ENCODE data around the gene ANTXR1.
A peak's percentile ranks its signal among the peaks of the same experiment; 100 is the strongest.

Gene ANTXR1

GRCh38 chr2:68970566-68971265 lies 42.3 kb upstream of the ANTXR1 start:
- H2BK15ac ChIP-seq (ENCODE audit: low read depth, poor library complexity, severe bottlenecking), result no peak overlapping the region
- H3K23ac ChIP-seq (ENCODE audit: low read length in 2 of 2), result no peak overlapping the region
- no peak overlapping the region for H3K14ac ChIP-seq (ENCODE audit: low read length in 2 of 2)
- no peaks in the 10 kb centered on the region for H3K36me3 ChIP-seq (ENCODE audit: control insufficient read depth in 1 of 2, insufficient read depth in 2 of 2, low read depth in 1 of 2, low read length in 2 of 2)
- no peak overlapping the region for H3K4ac ChIP-seq (ENCODE audit: low read depth in 1 of 2, low read length in 2 of 2)
- peak overlapping the region; percentile 97 for H3K27ac ChIP-seq (ENCODE audit: low read length, poor library complexity, severe bottlenecking)
- WGBS, result 86% methylated on average over 5 of the region's 8 CpGs
- peaks cover 9% of the 10 kb centered on the region for H3K4me1 ChIP-seq (ENCODE audit: control insufficient read depth, insufficient read depth, low read depth, low read length)
- H2AFZ ChIP-seq (ENCODE audit: low read depth, low read length), result no peak overlapping the region
- H3K9ac ChIP-seq (ENCODE audit: low read length), result no peak overlapping the region
- peak overlapping the region in 1 of 2 experiments; percentile 49 for H2BK12ac ChIP-seq (ENCODE audit: low read length in 2 of 2)
- H2BK120ac ChIP-seq (ENCODE audit: low read depth, low read length), result no peak overlapping the region
- H3K27me3 ChIP-seq (ENCODE audit: control insufficient read depth in 1 of 2, insufficient read depth in 1 of 2, low read length in 2 of 2), result peaks cover 0 to 8% of the 10 kb centered on the region in 2 experiments
- H4K91ac ChIP-seq (ENCODE audit: low read length), result no peak overlapping the region
- peak overlapping the region; percentile 36 for H2BK5ac ChIP-seq (ENCODE audit: low read depth, low read length, poor library complexity, severe bottlenecking)
- no peak for DNase-seq
- H3K4me3 ChIP-seq (ENCODE audit: insufficient read depth in 1 of 2, low read depth in 1 of 2, low read length in 2 of 2), result no peak overlapping the region
- H4K8ac ChIP-seq (ENCODE audit: low read length), result no peak overlapping the region
- H3K9me3 ChIP-seq (ENCODE audit: control insufficient read depth, low read length), result no peaks in the 10 kb centered on the region
- H3K79me1 ChIP-seq (replicated peaks; ENCODE audit: low read length, poor library complexity, severe bottlenecking), result no peaks in the 10 kb centered on the region
- peak overlapping the region; percentile 5 to 45 for H3K18ac ChIP-seq (ENCODE audit: low read depth in 1 of 2, low read length in 2 of 2)
- peak overlapping the region; percentile 63 for H2AK5ac ChIP-seq (ENCODE audit: low read length, severe bottlenecking)
- H3K4me2 ChIP-seq (ENCODE audit: low read length, poor library complexity, severe bottlenecking), result no peak overlapping the region

- no peak overlapping the region for H3K4me3 ChIP-seq (ENCODE audit: insufficient read depth in 1 of 2, low read depth in 1 of 2, low read length in 2 of 2)
- H4K8ac ChIP-seq (ENCODE audit: low read length), result peak overlapping the region; percentile 38
- H3K9me3 ChIP-seq (ENCODE audit: control insufficient read depth, low read length), result no peaks in the 10 kb centered on the region
- no peak overlapping the region for H3K9ac ChIP-seq (ENCODE audit: low read length)
- peak overlapping the region; percentile 16 for H3K4me2 ChIP-seq (ENCODE audit: low read length, poor library complexity, severe bottlenecking)
- H3K79me1 ChIP-seq (replicated peaks; ENCODE audit: low read length, poor library complexity, severe bottlenecking), result no peaks in the 10 kb centered on the region
- no peaks in the 10 kb centered on the region for H3K36me3 ChIP-seq (ENCODE audit: control insufficient read depth in 1 of 2, insufficient read depth in 2 of 2, low read depth in 1 of 2, low read length in 2 of 2)
- H4K91ac ChIP-seq (ENCODE audit: low read length), result peak overlapping the region; percentile 71
- H3K14ac ChIP-seq (ENCODE audit: low read length in 2 of 2), result no peak overlapping the region
- peak overlapping the region in 1 of 2 experiments; percentile 71 for H3K18ac ChIP-seq (ENCODE audit: low read depth in 1 of 2, low read length in 2 of 2)
- H2BK12ac ChIP-seq (ENCODE audit: low read length in 2 of 2), result peak overlapping the region in 1 of 2 experiments; percentile 29
- H2BK120ac ChIP-seq (ENCODE audit: low read depth, low read length), result no peak overlapping the region
- DNase-seq, result peak; percentile 86
- no peak overlapping the region for H3K23ac ChIP-seq (ENCODE audit: low read length in 2 of 2)
- WGBS, result 9% methylated on average over 4 of the region's 5 CpGs
- H2AFZ ChIP-seq (ENCODE audit: low read depth, low read length), result no peak overlapping the region
- H3K27ac ChIP-seq (ENCODE audit: low read length, poor library complexity, severe bottlenecking), result peak overlapping the region; percentile 97
- no peak overlapping the region for H3K4ac ChIP-seq (ENCODE audit: low read depth in 1 of 2, low read length in 2 of 2)
- H2BK5ac ChIP-seq (ENCODE audit: low read depth, low read length, poor library complexity, severe bottlenecking), result peak overlapping the region; percentile 97
- H2BK15ac ChIP-seq (ENCODE audit: low read depth, poor library complexity, severe bottlenecking), result no peak overlapping the region
- H3K4me1 ChIP-seq (ENCODE audit: control insufficient read depth, insufficient read depth, low read depth, low read length), result peaks cover 11% of the 10 kb centered on the region
- peaks cover 0 to 8% of the 10 kb centered on the region in 2 experiments for H3K27me3 ChIP-seq (ENCODE audit: control insufficient read depth in 1 of 2, insufficient read depth in 1 of 2, low read length in 2 of 2)
- no peak overlapping the region for H2AK5ac ChIP-seq (ENCODE audit: low read length, severe bottlenecking)
Observed at GRCh38 chr2:68971591-68972231, 41.3 kb upstream of the ANTXR1 start.

GRCh38 chr2:68974251-68974650 lies 38.7 kb upstream of the ANTXR1 start, which contains the start of gene GKN1:
GKN1 (plus strand) TSS chr2:68974636; CDS start chr2:68974678, 42 bp downstream.
- no peak within 1 kb of the TSS for H2BK12ac ChIP-seq (ENCODE audit: low read length in 2 of 2)
- no peak within 1 kb of the TSS for H3K18ac ChIP-seq (ENCODE audit: low read depth in 1 of 2, low read length in 2 of 2)
- H4K8ac ChIP-seq (ENCODE audit: low read length), result no peak within 1 kb of the TSS
- no peak within 1 kb of the TSS for H3K9ac ChIP-seq (ENCODE audit: low read length)
- WGBS, result 51% methylated on average over 3 of the region's 3 CpGs
- H3K36me3 ChIP-seq (ENCODE audit: control insufficient read depth in 1 of 2, insufficient read depth in 2 of 2, low read depth in 1 of 2, low read length in 2 of 2), result no peaks in the 10 kb centered on the region
- H3K23ac ChIP-seq (ENCODE audit: low read length in 2 of 2), result no peak within 1 kb of the TSS
- DNase-seq, result peak; percentile 16
- H2AFZ ChIP-seq (ENCODE audit: low read depth, low read length), result no peak within 1 kb of the TSS
- peaks cover 0 to 4% of the 10 kb centered on the region in 2 experiments for H3K27me3 ChIP-seq (ENCODE audit: control insufficient read depth in 1 of 2, insufficient read depth in 1 of 2, low read length in 2 of 2)
- no peak within 1 kb of the TSS for H2BK5ac ChIP-seq (ENCODE audit: low read depth, low read length, poor library complexity, severe bottlenecking)
- H3K4me1 ChIP-seq (ENCODE audit: control insufficient read depth, insufficient read depth, low read depth, low read length), result peaks cover 11% of the 10 kb centered on the region
- H3K14ac ChIP-seq (ENCODE audit: low read length in 2 of 2), result no peak within 1 kb of the TSS
- H3K4ac ChIP-seq (ENCODE audit: low read depth in 1 of 2, low read length in 2 of 2), result peak within 1 kb of the TSS in 1 of 2 experiments; percentile 45
- H3K79me1 ChIP-seq (replicated peaks; ENCODE audit: low read length, poor library complexity, severe bottlenecking), result no peaks in the 10 kb centered on the region
- H3K4me3 ChIP-seq (ENCODE audit: insufficient read depth in 1 of 2, low read depth in 1 of 2, low read length in 2 of 2), result no peak within 1 kb of the TSS
- no peak within 1 kb of the TSS for H4K91ac ChIP-seq (ENCODE audit: low read length)
- no peak within 1 kb of the TSS for H2BK15ac ChIP-seq (ENCODE audit: low read depth, poor library complexity, severe bottlenecking)
- H3K4me2 ChIP-seq (ENCODE audit: low read length, poor library complexity, severe bottlenecking), result no peak within 1 kb of the TSS
- H2AK5ac ChIP-seq (ENCODE audit: low read length, severe bottlenecking), result peak within 1 kb of the TSS; percentile 96
- no peak within 1 kb of the TSS for H3K27ac ChIP-seq (ENCODE audit: low read length, poor library complexity, severe bottlenecking)
- H3K9me3 ChIP-seq (ENCODE audit: control insufficient read depth, low read length), result no peaks in the 10 kb centered on the region
- H2BK120ac ChIP-seq (ENCODE audit: low read depth, low read length), result no peak within 1 kb of the TSS

GRCh38 chr2:68974946-68975665 lies 37.9 kb upstream of the ANTXR1 start:
- Histone ChIP-seq H2AK5ac (ENCODE audit: low read length, severe bottlenecking) (peak overlapping the region; percentile 59), H2AFZ (ENCODE audit: low read depth, low read length) (no peak overlapping the region), H3K4ac (ENCODE audit: low read depth in 1 of 2, low read length in 2 of 2) (no peak overlapping the region), H2BK15ac (ENCODE audit: low read depth, poor library complexity, severe bottlenecking) (no peak overlapping the region), H4K8ac (ENCODE audit: low read length) (no peak overlapping the region), H3K9me3 (ENCODE audit: control insufficient read depth, low read length) (no peaks in the 10 kb centered on the region), H3K27ac (ENCODE audit: low read length, poor library complexity, severe bottlenecking) (no peak overlapping the region), H3K18ac (ENCODE audit: low read depth in 1 of 2, low read length in 2 of 2) (no peak overlapping the region), H3K4me2 (ENCODE audit: low read length, poor library complexity, severe bottlenecking) (no peak overlapping the region), H3K9ac (ENCODE audit: low read length) (no peak overlapping the region), H3K4me3 (ENCODE audit: insufficient read depth in 1 of 2, low read depth in 1 of 2, low read length in 2 of 2) (no peak overlapping the region), H2BK120ac (ENCODE audit: low read depth, low read length) (no peak overlapping the region), H2BK5ac (ENCODE audit: low read depth, low read length, poor library complexity, severe bottlenecking) (no peak overlapping the region), H2BK12ac (ENCODE audit: low read length in 2 of 2) (no peak overlapping the region), H3K27me3 (ENCODE audit: control insufficient read depth in 1 of 2, insufficient read depth in 1 of 2, low read length in 2 of 2) (peaks cover 0 to 4% of the 10 kb centered on the region in 2 experiments), H3K23ac (ENCODE audit: low read length in 2 of 2) (no peak overlapping the region), H3K14ac (ENCODE audit: low read length in 2 of 2) (no peak overlapping the region), H3K36me3 (ENCODE audit: control insufficient read depth in 1 of 2, insufficient read depth in 2 of 2, low read depth in 1 of 2, low read length in 2 of 2) (no peaks in the 10 kb centered on the region), H3K4me1 (ENCODE audit: control insufficient read depth, insufficient read depth, low read depth, low read length) (peaks cover 8% of the 10 kb centered on the region), H4K91ac (ENCODE audit: low read length) (no peak overlapping the region), H3K79me1 (replicated peaks; ENCODE audit: low read length, poor library complexity, severe bottlenecking) (no peaks in the 10 kb centered on the region)
- DNase-seq, result no peak
- WGBS, result 88% methylated on average over 5 of the region's 9 CpGs
